GM21423 (cell line): ENCODE measurements around the gene ANAPC13.

Experiments
- ATAC-seq: cut with Tn5 transposase; IDR thresholded peaks from one replicate; pipeline ENCODE4 v1.9.1; 2021; ENCODE audit warnings: mild to moderate bottlenecking, moderate library complexity; ENCODE audit not compliant: unreplicated experiment

Gene ANAPC13

GRCh38 chr3:134483195-134483900 lies 2.4 kb downstream of the ANAPC13 start:
- ATAC-seq = no peak

- no peak for ATAC-seq
Observed at GRCh38 chr3:134482622-134483021, 3.2 kb downstream of the ANAPC13 start.

DNA sequence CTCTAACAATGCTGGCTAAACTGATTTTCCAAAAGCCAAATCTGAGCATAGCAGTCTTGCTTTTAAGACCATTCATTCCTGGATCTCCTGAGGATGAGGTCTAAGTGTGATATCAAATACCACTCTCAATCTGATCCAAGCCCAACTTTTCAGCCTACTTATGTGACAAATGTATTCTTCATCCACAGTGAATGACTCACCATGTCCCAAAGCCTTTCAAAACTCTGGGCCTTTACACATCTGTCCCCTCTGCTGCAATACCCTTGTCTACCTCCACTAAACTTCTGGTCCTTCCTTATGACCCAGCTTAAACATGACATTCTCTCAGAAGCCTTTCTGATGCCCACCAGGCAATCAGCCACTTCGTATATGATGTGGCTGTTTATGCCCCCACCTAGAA lies 4.6 kb downstream of the ANAPC13 start:
- ATAC-seq = no peak

DNA sequence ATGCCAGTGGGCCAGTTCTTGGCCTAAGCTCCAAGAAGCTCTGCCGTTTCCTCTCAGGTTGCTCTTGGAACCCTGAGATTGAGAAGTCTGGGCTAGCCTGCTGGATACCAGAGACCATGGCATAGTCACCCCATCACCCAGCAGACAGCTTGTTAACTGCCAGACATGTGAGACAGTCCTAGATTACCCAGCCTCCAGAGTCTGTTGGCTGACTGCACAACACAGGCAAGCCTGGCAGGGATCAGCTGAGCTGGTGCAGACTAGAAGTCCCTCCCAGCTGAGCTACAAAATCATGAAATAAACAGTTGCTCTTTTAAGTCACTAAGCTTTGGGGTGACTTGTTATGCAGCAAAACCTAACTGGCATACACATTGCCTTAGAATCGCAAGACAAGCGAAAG lies 5.2 kb downstream of the ANAPC13 start:
- no peak for ATAC-seq

- no peak for ATAC-seq
Observed at GRCh38 chr3:134477938-134478337, 7.8 kb downstream of the ANAPC13 start.

- no peak for ATAC-seq
Observed at GRCh38 chr3:134477002-134477401, 8.8 kb downstream of the ANAPC13 start.

DNA sequence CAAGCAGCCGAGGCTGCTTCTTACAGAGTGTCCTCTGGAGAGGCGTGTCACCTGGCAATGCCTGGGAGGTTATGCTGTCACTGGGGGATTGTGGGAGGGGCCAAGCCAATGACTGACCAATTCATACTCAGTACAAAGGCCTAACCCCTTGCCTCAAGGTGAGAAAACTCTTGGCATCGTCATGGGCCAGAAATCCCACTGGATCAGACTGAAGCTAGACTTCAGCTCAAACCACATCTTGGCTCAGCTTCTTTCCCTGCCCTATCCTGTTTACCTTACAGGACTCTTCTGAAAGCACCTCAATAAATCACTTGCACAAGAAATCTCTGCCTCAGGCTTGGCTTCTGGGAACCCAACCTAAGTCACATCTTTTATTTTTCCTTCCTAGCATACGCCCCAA lies 9.5 kb downstream of the ANAPC13 start:
- ATAC-seq = no peak

GRCh38 chr3:134474956-134475355 lies 10.8 kb downstream of the ANAPC13 start:
- ATAC-seq = no peak

GRCh38 chr3:134473868-134474546 lies 11.8 kb downstream of the ANAPC13 start:
- ATAC-seq = no peak

- ATAC-seq = no peak
Observed at GRCh38 chr3:134472831-134473230, 13.0 kb downstream of the ANAPC13 start.

- no peak for ATAC-seq
Observed at GRCh38 chr3:134471521-134472193, 14.1 kb downstream of the ANAPC13 start.

GRCh38 chr3:134468519-134468918 lies 17.3 kb downstream of the ANAPC13 start:
- no peak for ATAC-seq

GRCh38 chr3:134466331-134466730 lies 19.5 kb downstream of the ANAPC13 start:
- ATAC-seq = no peak

DNA sequence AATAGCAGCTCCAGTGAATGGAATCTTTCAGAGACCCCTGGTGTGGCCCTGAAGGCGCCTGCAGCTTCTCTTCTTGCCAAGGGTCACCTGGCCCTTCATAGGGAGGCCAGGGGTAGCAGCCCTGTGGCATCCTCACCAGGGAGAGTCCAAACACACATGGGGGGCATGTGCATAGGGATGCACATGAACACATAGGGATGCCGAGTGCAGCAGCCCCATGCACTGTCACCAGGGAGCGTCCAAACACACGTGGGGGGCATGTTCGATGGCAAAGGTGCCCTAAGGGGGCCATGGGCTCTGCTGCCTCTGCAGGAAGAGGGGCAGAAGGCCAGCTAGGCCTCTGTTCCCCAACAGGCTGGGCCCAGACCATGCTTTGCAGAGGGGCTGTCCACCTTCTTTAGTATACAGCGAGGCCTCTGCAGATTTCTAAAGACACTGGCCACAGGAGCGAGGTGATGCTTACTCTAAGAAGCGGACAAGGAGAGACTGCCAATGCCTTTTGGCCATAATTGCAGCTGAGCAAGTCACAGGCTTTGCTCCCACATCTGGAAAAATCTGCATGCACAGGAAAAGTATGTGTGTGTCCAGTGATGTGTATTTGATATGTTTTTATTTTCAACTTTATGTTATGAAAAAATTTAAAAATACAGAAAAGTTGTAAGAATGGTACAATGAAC lies 21.0 kb downstream of the ANAPC13 start:
- no peak for ATAC-seq

GRCh38 chr3:134464064-134464688 lies 21.6 kb downstream of the ANAPC13 start:
- ATAC-seq = no peak

DNA sequence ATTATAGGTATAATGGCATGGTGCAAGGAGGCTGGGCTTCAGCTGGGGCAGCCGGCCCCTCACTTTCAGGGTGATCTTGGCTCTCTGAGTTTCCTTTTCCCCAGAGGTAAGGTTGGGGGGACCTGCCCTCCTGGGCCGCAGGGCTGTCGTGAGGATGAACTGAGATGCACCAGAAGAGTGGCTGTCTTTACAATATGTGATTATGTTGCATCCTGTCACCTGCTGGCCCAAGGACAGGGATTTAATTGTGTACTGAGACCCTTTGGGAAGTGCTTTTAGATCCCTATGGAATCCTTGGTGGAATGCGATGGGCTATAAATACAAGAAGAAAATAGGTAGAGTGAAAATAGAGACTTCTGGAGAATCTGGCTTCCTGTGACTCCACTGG lies 22.1 kb downstream of the ANAPC13 start:
- no peak for ATAC-seq

- ATAC-seq = no peak
Observed at GRCh38 chr3:134462331-134462941, 23.3 kb downstream of the ANAPC13 start.

GRCh38 chr3:134460965-134461364 lies 24.8 kb downstream of the ANAPC13 start:
- ATAC-seq = no peak

GRCh38 chr3:134459562-134459961 lies 26.2 kb downstream of the ANAPC13 start:
- ATAC-seq = no peak

DNA sequence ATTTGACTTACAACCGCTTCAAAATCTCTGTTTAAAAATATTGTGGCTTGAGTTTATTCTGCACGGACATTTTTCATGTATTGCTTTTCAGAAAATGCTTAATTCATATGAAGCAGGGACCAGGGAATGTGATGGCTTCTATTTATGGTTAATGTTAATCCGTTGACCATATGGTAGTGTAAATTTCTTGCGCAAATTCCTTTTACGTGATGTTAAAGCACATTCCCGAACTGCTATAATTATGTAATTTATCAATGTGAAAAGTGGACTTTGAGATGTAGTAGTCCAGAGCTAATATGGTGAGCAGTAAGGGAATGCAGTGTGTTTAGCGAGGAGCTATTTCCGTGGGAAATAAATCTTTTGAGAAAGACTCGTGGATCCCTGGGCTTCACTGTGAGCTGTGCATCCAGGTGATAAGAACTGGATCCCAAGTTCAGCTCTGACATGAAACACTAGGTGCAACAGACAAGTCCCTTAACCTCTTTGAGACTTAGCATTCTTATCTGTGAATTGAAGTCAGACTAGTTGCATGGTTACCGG lies 27.3 kb downstream of the ANAPC13 start:
- ATAC-seq = no peak
